ENCODE results near the gene SEMA4C. TPM values are rescaled to one million over a fixed set of nuclear protein-coding genes. Genes with fewer than 3 reads are reported as not detected.
A peak's percentile ranks its signal among the peaks of the same experiment; 100 is the strongest.

The SEMA4C gene
- total and polyA plus RNA-seq, 9 of the 15 experiments (the other 6 are each of a cell fraction or from before 2014, with no cell fraction given): 0.32 to 59.7 (median 23.9) TPM

DNA sequence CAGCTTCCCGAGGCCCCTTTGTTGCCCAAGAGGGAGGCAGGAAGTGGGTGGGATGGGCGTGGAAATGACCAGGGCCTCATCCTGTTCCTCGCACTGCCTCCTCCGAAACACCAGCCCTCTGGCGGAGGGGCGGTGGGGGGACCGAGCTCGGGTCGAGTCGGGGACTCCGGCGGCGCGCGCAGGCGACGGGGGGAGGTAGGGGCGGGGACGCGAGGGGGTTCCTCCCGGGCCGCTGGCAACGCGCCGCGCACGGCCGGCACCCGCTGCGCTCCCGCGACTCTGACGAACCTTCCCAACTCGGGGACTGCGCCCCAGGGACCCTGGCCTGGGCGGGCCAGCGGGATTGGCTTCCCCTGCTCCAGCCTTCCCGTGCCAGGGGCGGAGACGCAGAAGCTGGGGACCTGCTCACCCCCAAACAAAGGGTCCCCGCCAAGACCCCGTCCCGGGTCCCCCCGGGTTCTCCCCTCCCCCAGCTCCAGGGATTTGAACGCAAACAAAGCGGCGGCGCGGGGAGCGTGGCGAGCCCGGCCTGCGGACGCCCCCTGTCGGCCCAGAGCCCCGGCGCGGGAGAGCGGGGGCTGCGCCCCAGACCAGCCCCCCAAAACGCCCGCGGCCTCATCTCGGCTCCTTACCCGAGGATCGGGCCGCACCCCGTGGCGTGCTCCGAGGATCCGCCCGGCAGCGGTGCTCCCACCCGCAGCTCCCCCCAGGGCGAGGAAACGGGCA lies 1.2 kb downstream of the SEMA4C start (continued):
- TF ChIP-seq, protein P1, sequence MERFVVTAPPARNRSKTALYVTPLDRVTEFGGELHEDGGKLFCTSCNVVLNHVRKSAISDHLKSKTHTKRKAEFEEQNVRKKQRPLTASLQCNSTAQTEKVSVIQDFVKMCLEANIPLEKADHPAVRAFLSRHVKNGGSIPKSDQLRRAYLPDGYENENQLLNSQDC (CRISPR knock-in tag; IDR thresholded peaks at IDR 0.05): no peak
- TF ChIP-seq PPARD (CRISPR knock-in tag; IDR thresholded peaks at IDR 0.05) (no peak), RB1 (IDR thresholded peaks at IDR 0.05; ENCODE audit: low read depth) (peak; percentile 79), FOXJ2 (tag; IDR thresholded peaks at IDR 0.05) (no peak), ARHGAP35 (IDR thresholded peaks at IDR 0.05; ENCODE audit: partially characterized antibody) (no peak), SMARCC2 (IDR thresholded peaks at IDR 0.05; ENCODE audit: low read depth) (no peak), RHOXF2B (CRISPR knock-in tag; conservative IDR thresholded peaks at IDR 0.05) (no peak), ESRRB (CRISPR knock-in tag; IDR thresholded peaks at IDR 0.05; ENCODE audit: borderline replicate concordance) (no peak), TFAM (CRISPR knock-in tag; conservative IDR thresholded peaks at IDR 0.05) (no peak), KLF13 (tag; IDR thresholded peaks at IDR 0.05; ENCODE audit: borderline replicate concordance, low read depth) (no peak), EP300 (IDR thresholded peaks at IDR 0.05; ENCODE audit: low read length) (no peak), HDAC1 (IDR thresholded peaks at IDR 0.05) (peak in 1 of 2 experiments; percentile 16; a peak in 1 of 4 replicates), HDGF (IDR thresholded peaks at IDR 0.05) (no peak), CCNT2 (IDR thresholded peaks at IDR 0.05; ENCODE audit: borderline replicate concordance, extremely low read depth, insufficient read length, low read depth, low read length) (peak; percentile 80), ZNF12 (CRISPR knock-in tag; IDR thresholded peaks at IDR 0.05) (no peak), TCF7 (IDR thresholded peaks at IDR 0.05; ENCODE audit: borderline replicate concordance) (no peak)
- TF ChIP-seq, protein P2, sequence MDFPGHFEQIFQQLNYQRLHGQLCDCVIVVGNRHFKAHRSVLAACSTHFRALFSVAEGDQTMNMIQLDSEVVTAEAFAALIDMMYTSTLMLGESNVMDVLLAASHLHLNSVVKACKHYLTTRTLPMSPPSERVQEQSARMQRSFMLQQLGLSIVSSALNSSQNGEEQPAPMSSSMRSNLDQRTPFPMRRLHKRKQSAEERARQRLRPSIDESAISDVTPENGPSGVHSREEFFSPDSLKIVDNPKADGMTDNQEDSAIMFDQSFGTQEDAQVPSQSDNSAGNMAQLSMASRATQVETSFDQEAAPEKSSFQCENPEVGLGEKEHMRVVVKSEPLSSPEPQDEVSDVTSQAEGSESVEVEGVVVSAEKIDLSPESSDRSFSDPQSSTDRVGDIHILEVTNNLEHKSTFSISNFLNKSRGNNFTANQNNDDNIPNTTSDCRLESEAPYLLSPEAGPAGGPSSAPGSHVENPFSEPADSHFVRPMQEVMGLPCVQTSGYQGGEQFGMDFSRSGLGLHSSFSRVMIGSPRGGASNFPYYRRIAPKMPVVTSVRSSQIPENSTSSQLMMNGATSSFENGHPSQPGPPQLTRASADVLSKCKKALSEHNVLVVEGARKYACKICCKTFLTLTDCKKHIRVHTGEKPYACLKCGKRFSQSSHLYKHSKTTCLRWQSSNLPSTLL (IDR thresholded peaks at IDR 0.05): no peak
- TF ChIP-seq, protein P3, sequence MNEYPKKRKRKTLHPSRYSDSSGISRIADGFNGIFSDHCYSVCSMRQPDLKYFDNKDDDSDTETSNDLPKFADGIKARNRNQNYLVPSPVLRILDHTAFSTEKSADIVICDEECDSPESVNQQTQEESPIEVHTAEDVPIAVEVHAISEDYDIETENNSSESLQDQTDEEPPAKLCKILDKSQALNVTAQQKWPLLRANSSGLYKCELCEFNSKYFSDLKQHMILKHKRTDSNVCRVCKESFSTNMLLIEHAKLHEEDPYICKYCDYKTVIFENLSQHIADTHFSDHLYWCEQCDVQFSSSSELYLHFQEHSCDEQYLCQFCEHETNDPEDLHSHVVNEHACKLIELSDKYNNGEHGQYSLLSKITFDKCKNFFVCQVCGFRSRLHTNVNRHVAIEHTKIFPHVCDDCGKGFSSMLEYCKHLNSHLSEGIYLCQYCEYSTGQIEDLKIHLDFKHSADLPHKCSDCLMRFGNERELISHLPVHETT (CRISPR knock-in tag; conservative IDR thresholded peaks at IDR 0.05 in 1 of 2, IDR thresholded peaks at IDR 0.05 in 1 of 2): peak in 1 of 2 experiments; percentile 0; a peak in 1 of 4 replicates
- TF ChIP-seq, protein P4, sequence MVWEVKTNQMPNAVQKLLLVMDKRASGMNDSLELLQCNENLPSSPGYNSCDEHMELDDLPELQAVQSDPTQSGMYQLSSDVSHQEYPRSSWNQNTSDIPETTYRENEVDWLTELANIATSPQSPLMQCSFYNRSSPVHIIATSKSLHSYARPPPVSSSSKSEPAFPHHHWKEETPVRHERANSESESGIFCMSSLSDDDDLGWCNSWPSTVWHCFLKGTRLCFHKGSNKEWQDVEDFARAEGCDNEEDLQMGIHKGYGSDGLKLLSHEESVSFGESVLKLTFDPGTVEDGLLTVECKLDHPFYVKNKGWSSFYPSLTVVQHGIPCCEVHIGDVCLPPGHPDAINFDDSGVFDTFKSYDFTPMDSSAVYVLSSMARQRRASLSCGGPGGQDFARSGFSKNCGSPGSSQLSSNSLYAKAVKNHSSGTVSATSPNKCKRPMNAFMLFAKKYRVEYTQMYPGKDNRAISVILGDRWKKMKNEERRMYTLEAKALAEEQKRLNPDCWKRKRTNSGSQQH (CRISPR knock-in tag; IDR thresholded peaks at IDR 0.05): no peak
